ENCODE measurements around the gene UBE2H.

GRCh38 chr7:129890090-129890489 lies 62.7 kb downstream of the UBE2H start:
- TF ChIP-seq CTCF (IDR thresholded peaks at IDR 0.05), result no peak
- no peak for TF ChIP-seq TCF7L2 (IDR thresholded peaks at IDR 0.05; ENCODE audit: low read depth, low read length)
- no peak for TF ChIP-seq SIN3A (IDR thresholded peaks at IDR 0.05; ENCODE audit: borderline replicate concordance, insufficient read depth, low read depth, low read length)

Measured in Panc1 (cell line).